Endothelial cell (in vitro differentiated cells): ENCODE data around the gene GNG8. TPM values are rescaled to one million over a fixed set of nuclear protein-coding genes. Genes with fewer than 3 reads are reported as not detected.

Source experiments
- DNase-seq: peaks from one replicate; pipeline ENCODE4 v3.0.0; 2021; ENCODE audit warnings: low spot score
- H3K27ac Mint-ChIP-seq: one replicate; pipeline ENCODE4 v1.8.0; 2021; ENCODE audit warnings: mixed read lengths, inconsistent platforms; ENCODE audit not compliant: unreplicated experiment
- H3K27me3 Mint-ChIP-seq: one replicate; pipeline ENCODE4 v1.8.0; 2021; ENCODE audit warnings: mild to moderate bottlenecking, moderate library complexity, mixed read lengths, inconsistent platforms; ENCODE audit not compliant: unreplicated experiment
- H3K36me3 Mint-ChIP-seq: one replicate; pipeline ENCODE4 v1.8.0; 2021; ENCODE audit warnings: mild to moderate bottlenecking, low read depth, mixed read lengths, inconsistent platforms; ENCODE audit not compliant: unreplicated experiment
- H3K4me1 Mint-ChIP-seq: one replicate; pipeline ENCODE4 v1.8.0; 2021; ENCODE audit warnings: mild to moderate bottlenecking, mixed read lengths, inconsistent platforms; ENCODE audit not compliant: unreplicated experiment
- H3K4me3 Mint-ChIP-seq: one replicate; pipeline ENCODE4 v1.8.0; 2021; ENCODE audit warnings: mild to moderate bottlenecking, mixed read lengths, inconsistent platforms; ENCODE audit not compliant: unreplicated experiment
- H3K9me3 Mint-ChIP-seq: one replicate; pipeline ENCODE4 v1.8.0; 2021; ENCODE audit warnings: mixed read lengths, inconsistent platforms; ENCODE audit not compliant: unreplicated experiment
- CTCF ChIP-seq: fragments of 200-600 bp; sonication (generic); IDR thresholded peaks from one replicate; pipeline ENCODE4 v1.5.0; 2021; ENCODE audit warnings: antibody characterized with exemption; ENCODE audit not compliant: unreplicated experiment
- total RNA-seq: library from RNA; stranded (reverse); fragmentation: NEBNext Ultra II Directional; extraction: Animal tissue kit (Norgen Biotek cat#: 25700); gene quantifications from one replicate; pipeline ENCODE4 v1.2.1, GENCODE V29; 2021; ENCODE audit not compliant: unreplicated experiment

The GNG8 gene
- total RNA-seq, 1 donor from 2014 or later, result not detected

GRCh38 chr19:46670813-46671212 lies 34.8 kb upstream of the GNG8 start:
- no peaks in the 10 kb centered on the region for H3K4me1 Mint-ChIP-seq
- H3K27ac Mint-ChIP-seq, result no peak overlapping the region
- peaks cover 29% of the 10 kb centered on the region for H3K36me3 Mint-ChIP-seq
- TF ChIP-seq CTCF, result no peak
- H3K9me3 Mint-ChIP-seq, result no peaks in the 10 kb centered on the region
- H3K27me3 Mint-ChIP-seq, result peaks cover 9% of the 10 kb centered on the region
- no peak for DNase-seq
- no peak overlapping the region for H3K4me3 Mint-ChIP-seq

- peaks cover 13% of the 10 kb centered on the region for H3K36me3 Mint-ChIP-seq
- H3K9me3 Mint-ChIP-seq, result no peaks in the 10 kb centered on the region
- no peak overlapping the region for H3K4me3 Mint-ChIP-seq
- DNase-seq, result no peak
- H3K27ac Mint-ChIP-seq, result no peak overlapping the region
- H3K4me1 Mint-ChIP-seq, result no peaks in the 10 kb centered on the region
- H3K27me3 Mint-ChIP-seq, result peaks cover 5% of the 10 kb centered on the region
- no peak for TF ChIP-seq CTCF
Observed at GRCh38 chr19:46668662-46669061, 32.7 kb upstream of the GNG8 start.

GRCh38 chr19:46665072-46665471 lies 29.1 kb upstream of the GNG8 start:
- Mint-ChIP-seq H3K27ac (no peak overlapping the region), H3K27me3 (peaks cover 7% of the 10 kb centered on the region)
- no peak for TF ChIP-seq CTCF

GRCh38 chr19:46661735-46662592 lies 26.0 kb upstream of the GNG8 start:
- H3K4me1 Mint-ChIP-seq, result peaks cover 11% of the 10 kb centered on the region
- DNase-seq, result peak; percentile 78
- no peaks in the 10 kb centered on the region for H3K36me3 Mint-ChIP-seq
- H3K9me3 Mint-ChIP-seq, result no peaks in the 10 kb centered on the region
- H3K27me3 Mint-ChIP-seq, result peaks cover 7% of the 10 kb centered on the region
- peak; percentile 33 for TF ChIP-seq CTCF
- H3K4me3 Mint-ChIP-seq, result peak overlapping the region; percentile 77
- peak overlapping the region; percentile 53 for H3K27ac Mint-ChIP-seq

More at GRCh38 chr19:46665072-46665471, 29.1 kb upstream of the GNG8 start:
- H3K9me3 Mint-ChIP-seq, result no peaks in the 10 kb centered on the region
- no peaks in the 10 kb centered on the region for H3K36me3 Mint-ChIP-seq
- no peak overlapping the region for H3K4me3 Mint-ChIP-seq
- DNase-seq, result no peak
- peaks cover 8% of the 10 kb centered on the region for H3K4me1 Mint-ChIP-seq

GRCh38 chr19:46661020-46661731 lies 25.2 kb upstream of the GNG8 start, which contains the start of gene DACT3:
Gene DACT3 (minus strand): TSS chr19:46661182. CDS start chr19:46661064, 118 bp downstream.
- Mint-ChIP-seq H3K4me1 (peaks cover 11% of the 10 kb centered on the region), H3K36me3 (no peaks in the 10 kb centered on the region), H3K4me3 (peak within 1 kb of the TSS; percentile 77), H3K9me3 (no peaks in the 10 kb centered on the region), H3K27ac (peak within 1 kb of the TSS; percentile 53), H3K27me3 (peaks cover 8% of the 10 kb centered on the region)
- peak; percentile 100 for DNase-seq
- TF ChIP-seq CTCF, result no peak
